GM12878 (cell line): ENCODE results near the gene LRP10. TPM values are rescaled to one million over a fixed set of nuclear protein-coding genes. Genes with fewer than 3 reads are reported as not detected.

Source experiments
- BCLAF1 ChIP-seq: fragments of 450-650 bp; IDR thresholded peaks from 2 replicates; pipeline ENCODE4 v1.6.1; 2017; ENCODE audit warnings: antibody characterized with exemption, mild to moderate bottlenecking, moderate library complexity
- CBFB ChIP-seq: IDR thresholded peaks from 2 replicates; pipeline ENCODE4 v1.6.1; 2016; ENCODE audit warnings: antibody characterized with exemption, low read depth
- CHD4 ChIP-seq: fragments of 200-600 bp; sonication (generic); IDR thresholded peaks from 2 replicates; pipeline ENCODE4 v1.6.1; 2016; ENCODE audit warnings: mild to moderate bottlenecking
- CREM ChIP-seq: IDR thresholded peaks from 2 replicates; pipeline ENCODE4 v1.6.1; 2014; ENCODE audit warnings: antibody characterized with exemption, low read depth
- CTCF ChIP-seq, 3 experiments: IDR thresholded peaks in 2 of 3; conservative IDR thresholded peaks in 1 of 3; 2 replicates each; pipeline ENCODE4 v1.5.1; 2011; ENCODE audit warnings: low read depth in 3 of 3, low read length in 3 of 3, mild to moderate bottlenecking in 3 of 3, control low read depth in 2 of 3, moderate library complexity in 2 of 3, inconsistent platforms in 1 of 3, mixed read lengths in 1 of 3; ENCODE audit not compliant: control insufficient read depth in 2 of 3, insufficient read depth in 1 of 3; ENCODE audit errors: extremely low read depth in 1 of 3
- FOXK2 ChIP-seq: fragments of 450-650 bp; IDR thresholded peaks from 2 replicates; pipeline ENCODE4 v1.6.1; 2017; ENCODE audit warnings: mild to moderate bottlenecking, moderate library complexity
- FOXM1 ChIP-seq: IDR thresholded peaks from 2 replicates; pipeline ENCODE4 v1.6.1; 2012; ENCODE audit warnings: low read depth, mild to moderate bottlenecking, inconsistent platforms, low read length, moderate library complexity
- HDAC6 ChIP-seq: fragments of 200-600 bp; sonication (generic); IDR thresholded peaks from one replicate; pipeline ENCODE4 v1.8.0; 2017; ENCODE audit warnings: antibody characterized with exemption; ENCODE audit not compliant: unreplicated experiment
- IKZF1 ChIP-seq: fragments of 450-650 bp; conservative IDR thresholded peaks from 2 replicates; pipeline ENCODE4 v1.6.1; 2017; ENCODE audit warnings: antibody characterized with exemption, mild to moderate bottlenecking
- IKZF2 ChIP-seq, 2 experiments: fragments of 450-650 bp; IDR thresholded peaks; 2 replicates each; pipeline ENCODE4 v1.6.1; 2017; ENCODE audit warnings: mild to moderate bottlenecking in 2 of 2, moderate library complexity in 2 of 2
- MTA2 ChIP-seq: fragments of 450-650 bp; IDR thresholded peaks from 2 replicates; pipeline ENCODE4 v1.6.1; 2016; ENCODE audit warnings: low read depth, mild to moderate bottlenecking, moderate library complexity
- MYC ChIP-seq: IDR thresholded peaks from 2 replicates; pipeline ENCODE4 v1.6.1; 2011; ENCODE audit warnings: mild to moderate bottlenecking, low read length, moderate library complexity, inconsistent platforms; ENCODE audit not compliant: insufficient read depth, insufficient replicate concordance, insufficient read length, severe bottlenecking
- NBN ChIP-seq: fragments of 450-650 bp; IDR thresholded peaks from 2 replicates; pipeline ENCODE4 v1.6.1; 2016
- RAD51 ChIP-seq: fragments of 450-650 bp; IDR thresholded peaks from 2 replicates; pipeline ENCODE4 v1.6.1; 2016; ENCODE audit warnings: moderate library complexity, mild to moderate bottlenecking, inconsistent platforms
- RUNX3 ChIP-seq: IDR thresholded peaks from 2 replicates; pipeline ENCODE4 v1.6.1; 2012; ENCODE audit warnings: low read length, inconsistent platforms
- SIN3A ChIP-seq: IDR thresholded peaks from 2 replicates; pipeline ENCODE4 v1.6.1; 2012; ENCODE audit warnings: low read depth, low read length, improper control_type of control experiment
- SMC3 ChIP-seq: IDR thresholded peaks from 2 replicates; pipeline ENCODE4 v1.6.1; 2011; ENCODE audit warnings: low read length, improper control_type of control experiment, borderline replicate concordance
- SP1 ChIP-seq: IDR thresholded peaks from one replicate; pipeline ENCODE4 v1.6.1; 2011; ENCODE audit warnings: low read depth, low read length
- SREBF2 ChIP-seq: IDR thresholded peaks from 2 replicates; pipeline ENCODE4 v1.6.1; 2012; ENCODE audit warnings: mild to moderate bottlenecking, low read length
- TBL1XR1 ChIP-seq: IDR thresholded peaks from 2 replicates; pipeline ENCODE4 v1.6.1; 2012; ENCODE audit warnings: low read depth, low read length, improper control_type of control experiment
- polyA plus RNA-seq, 11 experiments: library from polyadenylated mRNA; depleted of rRNA in 4 of 11; unstranded in 6 of 11; stranded (reverse) in 5 of 11; fragments of >200 nt; fragmentation: Nextera tagmentation in 4 of 11; fragmentation: Illumina TruSeq in 1 of 11; extraction: Ambion mirVana in 4 of 11; extraction: Trizol in 1 of 11; gene quantifications; 1 replicate in 1 of 11; 2 replicates in 10 of 11; pipeline versions ENCODE4 v1.2.1 to v1.2.3, GENCODE V29; 2011 to 2016; ENCODE audit warnings: inconsistent platforms in 2 of 11, missing spikeins in 2 of 11, low read depth in 1 of 11
- total RNA-seq, 4 experiments: library from RNA; depleted of rRNA in 3 of 4; stranded (reverse); fragments of >200 nt in 3 of 4; fragmentation: Illumina TruSeq in 1 of 4; extraction: Trizol in 1 of 4; gene quantifications; 2 replicates each; pipeline versions ENCODE4 v1.2.1 to v1.2.3, GENCODE V29; 2013 to 2021
- TF ChIP-seq, protein P1 (sequence below): IDR thresholded peaks from 2 replicates; pipeline ENCODE4 v1.6.1; 2012; ENCODE audit warnings: low read depth, low read length, improper control_type of control experiment
- TF ChIP-seq, protein P2 (sequence below): fragments of 450-650 bp; IDR thresholded peaks from 2 replicates; pipeline ENCODE4 v1.6.1; 2017; ENCODE audit warnings: mild to moderate bottlenecking, low read depth, inconsistent platforms; ENCODE audit not compliant: poor library complexity, severe bottlenecking

LRP10 gene
- total and polyA plus RNA-seq, 10 of the 15 experiments (the other 5 are each of a cell fraction or from before 2014, with no cell fraction given) = 3.0 to 56.9 (median 20.9) TPM

GRCh38 chr14:22871224-22872032 is at the start of gene LRP10 (continued):
- TF ChIP-seq CBFB (peak; percentile 20; the same call in 1 of the 2 replicates), RUNX3 (peak; percentile 27), SMC3 (peak; percentile 3; the same call in 1 of the 2 replicates), CREM (no peak; the same call in 1 of the 2 replicates), IKZF1 (peak; percentile 83), MTA2 (no peak), RAD51 (no peak), BCLAF1 (no peak), SREBF2 (no peak), MYC (no peak), SP1 (peak; percentile 32), HDAC6 (no peak), CHD4 (no peak), SIN3A (peak; percentile 14; the same call in 1 of the 2 replicates), NBN (peak; percentile 80), CTCF (IDR thresholded peaks at IDR 0.05 in 2 of 3, conservative IDR thresholded peaks at IDR 0.05 in 1 of 3; ENCODE audit: control insufficient read depth in 2 of 3, extremely low read depth in 1 of 3, insufficient read depth in 1 of 3, low read depth in 3 of 3, low read length in 3 of 3) (0 out of 6 replicates have a peak, but pooled peaks of 1 of the 3 experiments have one; percentile 7), FOXM1 (no peak), FOXK2 (peak; percentile 60; the same call in 1 of the 2 replicates), IKZF2 (IDR thresholded peaks at IDR 0.05) (peak; percentile 43 to 46; a peak in 3 of 4 replicates), TBL1XR1 (no peak; the same call in 1 of the 2 replicates)
- TF ChIP-seq, protein P1, sequence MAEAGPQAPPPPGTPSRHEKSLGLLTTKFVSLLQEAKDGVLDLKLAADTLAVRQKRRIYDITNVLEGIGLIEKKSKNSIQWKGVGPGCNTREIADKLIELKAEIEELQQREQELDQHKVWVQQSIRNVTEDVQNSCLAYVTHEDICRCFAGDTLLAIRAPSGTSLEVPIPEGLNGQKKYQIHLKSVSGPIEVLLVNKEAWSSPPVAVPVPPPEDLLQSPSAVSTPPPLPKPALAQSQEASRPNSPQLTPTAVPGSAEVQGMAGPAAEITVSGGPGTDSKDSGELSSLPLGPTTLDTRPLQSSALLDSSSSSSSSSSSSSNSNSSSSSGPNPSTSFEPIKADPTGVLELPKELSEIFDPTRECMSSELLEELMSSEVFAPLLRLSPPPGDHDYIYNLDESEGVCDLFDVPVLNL = 0 out of 2 replicates have a peak, but pooled peaks have one; percentile 8
- TF ChIP-seq, protein P2, sequence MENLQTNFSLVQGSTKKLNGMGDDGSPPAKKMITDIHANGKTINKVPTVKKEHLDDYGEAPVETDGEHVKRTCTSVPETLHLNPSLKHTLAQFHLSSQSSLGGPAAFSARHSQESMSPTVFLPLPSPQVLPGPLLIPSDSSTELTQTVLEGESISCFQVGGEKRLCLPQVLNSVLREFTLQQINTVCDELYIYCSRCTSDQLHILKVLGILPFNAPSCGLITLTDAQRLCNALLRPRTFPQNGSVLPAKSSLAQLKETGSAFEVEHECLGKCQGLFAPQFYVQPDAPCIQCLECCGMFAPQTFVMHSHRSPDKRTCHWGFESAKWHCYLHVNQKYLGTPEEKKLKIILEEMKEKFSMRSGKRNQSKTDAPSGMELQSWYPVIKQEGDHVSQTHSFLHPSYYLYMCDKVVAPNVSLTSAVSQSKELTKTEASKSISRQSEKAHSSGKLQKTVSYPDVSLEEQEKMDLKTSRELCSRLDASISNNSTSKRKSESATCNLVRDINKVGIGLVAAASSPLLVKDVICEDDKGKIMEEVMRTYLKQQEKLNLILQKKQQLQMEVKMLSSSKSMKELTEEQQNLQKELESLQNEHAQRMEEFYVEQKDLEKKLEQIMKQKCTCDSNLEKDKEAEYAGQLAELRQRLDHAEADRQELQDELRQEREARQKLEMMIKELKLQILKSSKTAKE = peak; percentile 72
